Adrenal gland (tissue), 12 donors: ENCODE measurements around the gene ZCCHC7. TPM values are rescaled to one million over a fixed set of nuclear protein-coding genes. Genes with fewer than 3 reads are reported as not detected.

Source experiments
- DNase-seq, 7 donors: peaks; one replicate each; pipeline ENCODE4 v3.0.0-alpha.2; 2019 to 2020
- H3K27ac ChIP-seq, 5 donors: fragments of 200-600 bp; sonication (generic) in 4 of 5; 1 replicate in 3 of 5; 2 replicates in 2 of 5; pipeline versions ENCODE4 v1.5.1 to v1.8.0; 2016 to 2020; ENCODE audit warnings: mild to moderate bottlenecking in 1 of 5
- H3K27me3 ChIP-seq: fragments of 200-600 bp; 2 replicates; pipeline ENCODE4 v1.8.0; 2021
- H3K36me3 ChIP-seq, 2 donors: fragments of 200-600 bp; replicated peaks in 1 of 2; 1 replicate in 1 of 2; 2 replicates in 1 of 2; pipeline versions ENCODE4 v1.5.1 to v1.8.0; 2018 to 2022
- H3K4me1 ChIP-seq, 2 donors: fragments of 200-600 bp; replicated peaks in 1 of 2; 1 replicate in 1 of 2; 2 replicates in 1 of 2; pipeline versions ENCODE4 v1.5.1 to v1.8.0; 2018 to 2021
- H3K4me3 ChIP-seq, 4 donors: fragments of 200-600 bp; sonication (generic) in 3 of 4; one replicate each; pipeline ENCODE4 v1.5.1; 2016 to 2018
- H3K9me3 ChIP-seq, 3 donors: fragments of 200-600 bp; sonication (generic) in 1 of 3; replicated peaks in 1 of 3; 1 replicate in 2 of 3; 2 replicates in 1 of 3; pipeline versions ENCODE4 v1.5.1 to v1.8.0; 2016 to 2021
- CTCF ChIP-seq, 6 experiments: fragments of 450-650 bp in 4 of 6; fragments of 200-600 bp in 2 of 6; sonication (generic) in 1 of 6; IDR thresholded peaks; 1 replicate in 5 of 6; 2 replicates in 1 of 6; pipeline versions ENCODE4 v1.5.1 to v1.8.0; 2016 to 2021; ENCODE audit warnings: antibody characterized with exemption in 6 of 6, mild to moderate bottlenecking in 2 of 6, moderate library complexity in 1 of 6
- POLR2A ChIP-seq, 2 donors: fragments of 450-650 bp; IDR thresholded peaks; one replicate each; pipeline ENCODE4 v1.6.1; 2017; ENCODE audit warnings: antibody characterized with exemption in 2 of 2, mild to moderate bottlenecking in 2 of 2, moderate library complexity in 1 of 2
- WGBS, 4 donors: extraction: QIAGEN DNeasy Blood & Tissue Kit in 2 of 4; methylation state at CpG; one replicate each; pipeline versions ENCODE4 v1.1.5 to v1.1.7; 2013 to 2017; 5-methylcytosine and 5-hydroxymethylcytosine counted together
- intact Hi-C, 2 donors: fragments of 100-400 bp; cut with DNase I; formaldehyde crosslinking; loops; one replicate each; pipeline versions ENCODE4 v1.14.1 to v1.15.0; 2022 to 2023
- polyA plus RNA-seq, 3 donors: library from polyadenylated mRNA; stranded (reverse); fragments of 200-250 nt in 2 of 3; fragments of 350-450 nt in 1 of 3; fragmentation: Illumina TruSeq in 1 of 3; extraction: RNeasy Lipid Tissue Mini Kit (QIAGEN cat#74804) in 1 of 3; gene quantifications; one replicate each; pipeline ENCODE4 v1.2.3, GENCODE V29; 2013 to 2014
- total RNA-seq, 9 donors: library from RNA; depleted of rRNA in 4 of 9; stranded (reverse); fragments of >200 nt in 4 of 9; fragments of 120-200 nt in 1 of 9; fragmentation: NEBNext Ultra II Directional in 1 of 9; extraction: Animal tissue kit (Norgen Biotek cat#: 25700) in 1 of 9; gene quantifications; one replicate each; pipeline versions ENCODE4 v1.1.0 to v1.2.4, GENCODE V29; 2013 to 2023
- donor health status: healthy with polysubstance abuse.
- donor health status: Bipolar disorder and iron deficiency.
- donor health status: DM: yes; HTN: yes; CAD: no.
- donor health status: DM: no; HTN: no; CAD: no.
- donor health status: DM: no; HTN: no; CAD: no.
- donor health status: DM: yes; HTN: yes; CAD: no.

Gene ZCCHC7
- total and polyA plus RNA-seq, 12 donors = 6.0 to 21.3 (median 18.8) TPM

- intact Hi-C loops = no loop called here
These were observed 212.9 kb downstream of the ZCCHC7 start for GRCh38 chr9:37333288-37333687.

GRCh38 chr9:37335238-37335637 lies 214.9 kb downstream of the ZCCHC7 start:
- Histone ChIP-seq H3K27ac (no peak overlapping the region), H3K4me3 (no peak overlapping the region), H3K27me3 (no peaks in the 10 kb centered on the region), H3K4me1 (no peaks in the 10 kb centered on the region), H3K36me3 (no peaks in the 10 kb centered on the region), H3K9me3 (peaks cover 0 to 4% (median 0%) of the 10 kb centered on the region in 3 donors)
- intact Hi-C loops = no loop called here
- TF ChIP-seq POLR2A (IDR thresholded peaks at IDR 0.05) (no peak), CTCF (IDR thresholded peaks at IDR 0.05) (no peak)
- 95 to 99% (median 95%) methylated on average over 3 of the region's 3 CpGs for WGBS, 4 donors
- DNase-seq = no peak

More at GRCh38 chr9:37333288-37333687, 212.9 kb downstream of the ZCCHC7 start:
- no peak for TF ChIP-seq POLR2A (IDR thresholded peaks at IDR 0.05)
- no peak for TF ChIP-seq CTCF (IDR thresholded peaks at IDR 0.05)
- H3K4me3 ChIP-seq = no peak overlapping the region
- H3K27ac ChIP-seq = no peak overlapping the region
- WGBS, 4 donors = 43 to 54% (median 48%) methylated on average over 2 of the region's 2 CpGs
- H3K27me3 ChIP-seq = no peaks in the 10 kb centered on the region
- no peak for DNase-seq
- no peaks in the 10 kb centered on the region for H3K4me1 ChIP-seq
- no peaks in the 10 kb centered on the region for H3K36me3 ChIP-seq
- peaks cover 0 to 4% (median 0%) of the 10 kb centered on the region in 3 donors for H3K9me3 ChIP-seq

- Histone ChIP-seq H3K4me3 (no peak overlapping the region), H3K9me3 (peaks cover 0 to 4% (median 0%) of the 10 kb centered on the region in 3 donors), H3K36me3 (no peaks in the 10 kb centered on the region), H3K4me1 (no peaks in the 10 kb centered on the region), H3K27ac (no peak overlapping the region), H3K27me3 (no peaks in the 10 kb centered on the region)
- WGBS, 4 donors = 84 to 96% (median 90%) methylated on average over 3 of the region's 3 CpGs
- no peak for DNase-seq
- TF ChIP-seq CTCF (IDR thresholded peaks at IDR 0.05) (no peak), POLR2A (IDR thresholded peaks at IDR 0.05) (no peak)
- intact Hi-C loops = no loop called here
These were observed 215.8 kb downstream of the ZCCHC7 start for GRCh38 chr9:37336150-37336549.

GRCh38 chr9:37337301-37337890 lies 217.0 kb downstream of the ZCCHC7 start:
- intact Hi-C loops = no loop called here
- TF ChIP-seq POLR2A (IDR thresholded peaks at IDR 0.05) = no peak
- TF ChIP-seq CTCF (IDR thresholded peaks at IDR 0.05) = no peak
- Histone ChIP-seq H3K4me1 (no peaks in the 10 kb centered on the region), H3K4me3 (no peak overlapping the region), H3K27ac (no peak overlapping the region), H3K9me3 (peaks cover 0 to 4% (median 0%) of the 10 kb centered on the region in 3 donors), H3K36me3 (no peaks in the 10 kb centered on the region), H3K27me3 (no peaks in the 10 kb centered on the region)
- no peak for DNase-seq
- WGBS, 4 donors = 73 to 87% (median 80%) methylated on average over 7 of the region's 7 CpGs
